GM21447 (cell line): ENCODE measurements around the gene SCAP.
A peak's percentile ranks its signal among the peaks of the same experiment; 100 is the strongest.
"Not testable (repeated sequence)": the region's sequence is repeated elsewhere in the genome, so short reads cannot be mapped to it uniquely, and the experiment has no call there.

Experiments
- ATAC-seq: cut with Tn5 transposase; IDR thresholded peaks from one replicate; pipeline ENCODE4 v1.9.1; 2021; ENCODE audit not compliant: unreplicated experiment

Gene SCAP

GRCh38 chr3:47399531-47400270 lies 76.0 kb downstream of the SCAP start:
- ATAC-seq, result no peak

DNA sequence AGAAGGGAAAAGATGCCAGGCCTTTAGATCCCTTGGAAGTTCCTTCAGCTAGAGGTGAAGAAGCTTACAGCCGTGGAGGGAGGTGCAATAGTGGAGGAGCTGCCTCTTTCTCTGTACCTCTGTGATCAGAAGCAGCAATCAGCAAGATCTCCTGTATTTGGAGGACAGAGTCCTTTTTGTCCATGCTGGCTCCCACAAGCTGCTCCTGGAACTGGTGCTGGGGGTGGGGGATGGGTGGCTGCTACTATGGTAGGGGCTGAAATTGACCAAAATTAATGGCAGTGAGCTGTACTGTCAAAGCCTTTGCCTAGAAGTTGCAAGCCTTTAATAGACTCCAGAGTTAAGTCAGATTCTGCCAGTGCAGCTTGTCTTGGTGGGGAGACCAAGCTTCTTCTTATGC lies 76.7 kb downstream of the SCAP start:
- no peak for ATAC-seq

DNA sequence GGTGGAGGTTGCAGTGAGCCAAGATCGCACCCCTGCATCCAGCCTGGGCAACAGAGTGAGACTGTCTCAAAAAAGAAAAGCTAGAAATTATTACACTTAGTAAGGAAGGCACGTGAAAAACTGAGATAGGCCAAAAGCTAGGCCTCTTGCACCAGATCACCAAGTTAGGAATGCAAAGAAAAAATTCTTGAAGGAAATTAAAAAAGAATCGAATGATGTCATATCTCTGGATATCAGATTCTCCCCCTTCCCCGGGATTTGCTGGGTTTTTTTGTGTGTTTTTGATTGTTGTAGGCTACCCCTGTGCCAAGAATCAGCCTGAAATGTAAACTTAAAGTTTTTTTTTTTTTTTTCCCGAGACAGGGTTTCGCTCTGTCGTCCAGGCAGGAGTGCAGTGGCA lies 77.5 kb downstream of the SCAP start:
- no peak for ATAC-seq

DNA sequence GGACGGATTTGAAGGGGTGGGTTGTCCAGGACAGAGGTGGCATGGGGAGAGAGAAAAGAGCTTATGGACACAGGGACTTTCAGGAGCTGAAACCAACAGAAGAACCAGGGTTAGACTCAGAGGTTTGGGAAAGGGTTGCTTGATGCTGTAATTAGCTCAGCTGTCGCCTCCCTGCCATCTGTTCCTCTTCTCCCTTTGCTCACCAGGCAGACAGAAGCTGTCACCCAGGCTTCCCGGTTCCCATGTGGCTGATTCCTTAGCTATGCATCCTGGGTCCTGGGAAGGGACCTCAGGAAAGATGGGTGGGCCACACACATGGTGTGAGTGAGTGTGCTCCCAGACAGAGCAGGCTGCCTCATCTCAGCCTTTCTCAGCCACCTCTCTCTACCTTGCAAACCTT lies 80.9 kb downstream of the SCAP start:
- ATAC-seq, result no peak

DNA sequence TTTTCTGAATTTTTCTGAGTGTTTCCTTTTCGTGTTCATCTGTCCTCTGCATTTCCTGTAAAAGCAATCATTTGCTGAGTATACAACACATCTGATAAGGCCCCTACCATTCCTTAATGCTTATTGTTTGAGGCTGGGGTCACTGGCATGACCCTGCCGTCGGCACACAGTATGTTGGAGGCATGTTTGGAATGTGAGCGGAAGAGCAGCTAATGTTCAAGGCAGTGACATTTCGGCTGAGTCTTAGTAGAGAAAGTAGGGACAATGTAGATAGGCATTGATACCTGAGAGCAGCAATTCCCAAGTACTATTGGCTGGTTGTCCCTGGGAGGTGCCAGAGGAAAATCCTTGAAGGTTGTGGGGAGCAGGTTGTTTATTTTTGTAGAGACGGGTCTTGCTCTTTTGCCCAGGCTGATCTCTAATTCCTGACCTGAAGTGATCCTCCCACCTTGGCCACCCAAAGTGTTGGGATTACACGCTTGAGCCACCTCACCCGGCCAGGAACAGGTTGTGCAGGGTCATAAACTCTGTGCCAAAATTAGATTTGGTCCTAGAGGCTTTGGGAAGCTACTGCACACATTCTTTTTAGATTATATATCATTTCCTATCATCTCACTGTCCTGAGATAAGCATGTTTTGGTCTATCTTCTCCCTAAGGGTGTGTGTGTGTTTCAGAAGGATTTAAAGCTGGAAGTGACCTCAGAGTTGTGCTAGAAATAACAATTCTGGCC lies 81.4 kb downstream of the SCAP start:
- no peak for ATAC-seq

GRCh38 chr3:47392933-47393332 lies 82.8 kb downstream of the SCAP start:
- no peak for ATAC-seq

GRCh38 chr3:47385796-47386195 lies 89.9 kb downstream of the SCAP start:
- ATAC-seq, result no peak

DNA sequence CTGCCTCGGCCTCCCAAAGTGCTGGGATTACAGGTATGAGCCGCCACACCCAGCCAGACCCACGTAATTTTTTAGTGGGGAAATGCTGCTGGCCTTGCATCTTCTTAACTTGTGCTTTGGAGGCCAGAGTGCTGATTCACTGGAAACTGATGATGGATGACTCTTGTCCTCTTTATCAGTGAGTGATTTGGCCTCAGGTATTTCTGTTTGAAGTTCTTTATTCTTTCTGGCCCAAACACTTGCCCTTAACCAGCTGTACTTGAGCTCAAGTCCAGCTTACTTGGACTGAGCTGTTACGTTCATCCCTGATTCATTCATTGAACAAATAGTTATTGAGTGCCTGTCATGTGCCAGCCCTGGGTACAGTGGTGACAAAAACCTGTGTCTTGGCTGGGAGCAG lies 90.7 kb downstream of the SCAP start:
- no peak for ATAC-seq

GRCh38 chr3:47384425-47384824 lies 91.3 kb downstream of the SCAP start:
- ATAC-seq, result no peak

GRCh38 chr3:47381317-47382157 lies 94.2 kb downstream of the SCAP start:
- ATAC-seq, result peak; percentile 69

GRCh38 chr3:47380601-47381316 lies 95.0 kb downstream of the SCAP start, which contains the start of gene PTPN23:
Gene PTPN23, plus strand, starts transcription at chr3:47381021. Its CDS starts 76 bp downstream, at chr3:47381097.
- peak; percentile 66 for ATAC-seq

GRCh38 chr3:47380026-47380600 lies 95.6 kb downstream of the SCAP start:
- ATAC-seq, result no peak

GRCh38 chr3:47379411-47379899 lies 96.3 kb downstream of the SCAP start:
- no peak for ATAC-seq

DNA sequence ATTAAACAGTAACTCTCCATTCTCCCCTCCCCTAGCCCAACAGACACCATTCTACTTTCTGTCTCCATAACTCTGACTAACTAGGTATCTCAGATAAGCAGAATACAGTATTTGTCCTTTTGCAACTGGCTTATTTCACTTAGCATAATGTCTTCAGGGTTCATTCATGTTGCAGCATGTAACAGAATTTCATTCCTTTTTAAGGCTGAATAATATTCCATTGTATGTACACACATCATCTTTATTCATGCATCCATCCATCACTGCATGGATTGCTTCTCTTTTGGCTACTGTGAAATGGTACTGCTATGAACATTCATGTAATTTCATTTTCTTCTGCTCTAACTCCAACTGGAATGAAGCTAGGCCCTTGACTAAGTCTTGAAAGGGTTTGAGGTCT lies 96.9 kb downstream of the SCAP start:
- no peak for ATAC-seq

GRCh38 chr3:47377186-47377585 lies 98.6 kb downstream of the SCAP start:
- no peak for ATAC-seq

DNA sequence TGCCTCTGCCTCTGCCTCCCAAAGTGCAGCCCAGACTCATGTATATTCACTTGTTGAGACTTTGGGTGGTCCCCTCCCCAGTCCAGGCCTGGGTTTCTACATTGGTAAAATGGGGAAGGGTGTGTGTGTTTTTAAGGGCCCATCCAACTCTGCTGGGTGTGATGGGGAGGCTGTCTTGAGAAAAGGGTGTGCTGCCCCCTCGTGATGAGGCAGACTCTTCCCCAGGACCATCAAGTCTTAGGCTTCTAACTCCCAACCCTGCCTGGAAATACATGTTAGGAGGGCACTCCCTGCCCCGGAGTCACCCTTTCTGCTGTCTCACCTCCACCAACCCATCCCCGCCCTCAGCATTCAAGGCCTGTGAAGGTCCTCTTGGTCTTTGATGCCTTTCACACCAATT lies 99.3 kb downstream of the SCAP start:
- no peak for ATAC-seq

- ATAC-seq, result no peak
These were observed 101.2 kb downstream of the SCAP start for GRCh38 chr3:47374587-47374986.

- ATAC-seq, result no peak
These were observed 104.6 kb downstream of the SCAP start for GRCh38 chr3:47370887-47371697.

DNA sequence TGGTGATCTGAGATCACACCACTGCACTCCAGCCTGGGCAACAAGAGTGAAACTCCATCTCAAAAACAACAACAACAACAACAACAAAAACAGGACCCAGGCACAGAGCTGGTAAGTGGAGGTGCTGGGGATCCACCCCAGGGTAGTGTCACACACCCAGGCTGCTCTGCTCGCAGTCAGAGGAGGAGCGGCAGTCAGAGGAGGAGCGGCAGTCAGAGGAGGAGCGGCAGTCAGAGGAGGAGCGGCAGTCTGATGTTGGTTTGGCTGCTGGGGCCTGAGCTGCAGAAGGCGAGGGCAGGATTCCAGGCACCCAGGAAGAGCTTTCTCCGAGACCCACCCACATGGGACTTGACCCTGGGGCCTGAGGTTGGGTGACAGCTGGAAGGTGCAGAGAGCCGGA lies 105.7 kb downstream of the SCAP start:
- ATAC-seq, result not testable (repeated sequence)

- ATAC-seq, result no peak
These were observed 108.1 kb downstream of the SCAP start for GRCh38 chr3:47367631-47368030.
